Astrocyte (in vitro differentiated cells and primary cell): Measurements from ENCODE around the gene SH2D2A. TPM values are rescaled to one million over a fixed set of nuclear protein-coding genes. Genes with fewer than 3 reads are reported as not detected.

Experiments
- DNase-seq: peaks from one replicate; pipeline ENCODE4 v3.0.0-alpha.2; 2010; ENCODE audit warnings: low read depth
- FAIRE-seq: peaks from 2 replicates; lab custom pipeline; 2011; peaks lifted over from hg19 to GRCh38; lab: Jason Lieb, UNC
- H2AFZ ChIP-seq: 2 replicates; pipeline ENCODE4 v1.6.0; 2012; ENCODE audit warnings: low read depth, low read length, inconsistent platforms
- H3K27ac ChIP-seq: 2 replicates; pipeline ENCODE4 v1.5.1; 2011; ENCODE audit warnings: low read depth, low read length, inconsistent platforms
- H3K27me3 ChIP-seq: 2 replicates; pipeline ENCODE4 v1.6.0; 2011; ENCODE audit warnings: low read length, inconsistent platforms; ENCODE audit not compliant: insufficient read depth
- H3K36me3 ChIP-seq: 2 replicates; pipeline ENCODE4 v1.5.1; 2011; ENCODE audit warnings: low read length, inconsistent platforms; ENCODE audit not compliant: insufficient read depth
- H3K4me1 ChIP-seq: 2 replicates; pipeline ENCODE4 v1.5.1; 2011; ENCODE audit warnings: low read length, inconsistent platforms; ENCODE audit not compliant: insufficient read depth
- H3K4me2 ChIP-seq: 2 replicates; pipeline ENCODE4 v1.6.0; 2012; ENCODE audit warnings: low read length, inconsistent platforms
- H3K4me3 ChIP-seq: 2 replicates; pipeline ENCODE4 v1.5.1; 2011; ENCODE audit warnings: low read depth, mild to moderate bottlenecking, low read length, inconsistent platforms; ENCODE audit not compliant: insufficient read depth
- H3K79me2 ChIP-seq: 2 replicates; pipeline ENCODE4 v1.6.0; 2012; ENCODE audit warnings: mild to moderate bottlenecking, low read length, inconsistent platforms; ENCODE audit not compliant: insufficient read depth
- H3K9ac ChIP-seq: 2 replicates; pipeline ENCODE4 v1.6.0; 2012; ENCODE audit warnings: mild to moderate bottlenecking, low read length, inconsistent platforms
- H3K9me3 ChIP-seq: 2 replicates; pipeline ENCODE4 v1.5.1; 2012; ENCODE audit warnings: low read depth, mild to moderate bottlenecking, low read length, inconsistent platforms; ENCODE audit not compliant: insufficient read depth
- H4K20me1 ChIP-seq: 2 replicates; pipeline ENCODE4 v1.6.0; 2012; ENCODE audit warnings: low read length, inconsistent platforms; ENCODE audit not compliant: insufficient read depth
- H3K27ac Mint-ChIP-seq: one replicate; pipeline ENCODE4 v1.8.0; 2021; ENCODE audit warnings: mild to moderate bottlenecking, mixed read lengths; ENCODE audit not compliant: unreplicated experiment
- H3K27me3 Mint-ChIP-seq: one replicate; pipeline ENCODE4 v1.8.0; 2021; ENCODE audit warnings: low read depth, mixed read lengths; ENCODE audit not compliant: unreplicated experiment
- H3K36me3 Mint-ChIP-seq: one replicate; pipeline ENCODE4 v1.8.0; 2021; ENCODE audit warnings: low read depth, mixed read lengths; ENCODE audit not compliant: unreplicated experiment
- H3K4me1 Mint-ChIP-seq: one replicate; pipeline ENCODE4 v1.8.0; 2021; ENCODE audit warnings: low read depth, mixed read lengths; ENCODE audit not compliant: unreplicated experiment
- H3K4me3 Mint-ChIP-seq: one replicate; pipeline ENCODE4 v1.8.0; 2021; ENCODE audit warnings: mild to moderate bottlenecking, moderate library complexity, mixed read lengths; ENCODE audit not compliant: unreplicated experiment
- H3K9me3 Mint-ChIP-seq: one replicate; pipeline ENCODE4 v1.8.0; 2021; ENCODE audit warnings: mild to moderate bottlenecking, mixed read lengths; ENCODE audit not compliant: unreplicated experiment
- CTCF ChIP-seq: IDR thresholded peaks from 2 replicates; pipeline ENCODE4 v1.5.1; 2011; ENCODE audit warnings: low read depth, mild to moderate bottlenecking, inconsistent platforms, low read length, moderate library complexity; ENCODE audit not compliant: insufficient read depth
- EZH2 ChIP-seq: IDR thresholded peaks from 2 replicates; pipeline ENCODE4 v1.6.1; 2012; ENCODE audit warnings: mild to moderate bottlenecking, low read length, inconsistent platforms; ENCODE audit not compliant: insufficient read depth
- total RNA-seq: library from RNA; stranded (reverse); gene quantifications from 2 replicates; pipeline ENCODE4 v1.2.1, GENCODE V29; 2021

The SH2D2A gene
- total RNA-seq, 1 donor from 2014 or later: 1.1 TPM

GRCh38 chr1:156789621-156790318, 26.9 kb downstream of the SH2D2A start:
- Histone ChIP-seq H3K27ac (no peak overlapping the region), H3K4me2 (no peak overlapping the region), H4K20me1 (peaks cover 70% of the 10 kb centered on the region), H3K36me3 (peaks cover 25% of the 10 kb centered on the region), H3K27me3 (no peaks in the 10 kb centered on the region), H3K9me3 (no peaks in the 10 kb centered on the region), H2AFZ (no peak overlapping the region), H3K4me1 (peaks cover 5% of the 10 kb centered on the region), H3K4me3 (no peak overlapping the region), H3K9ac (no peak overlapping the region), H3K79me2 (peaks cover 28% of the 10 kb centered on the region)
- H3K27me3 Mint-ChIP-seq: no peaks in the 10 kb centered on the region
- peaks cover 19% of the 10 kb centered on the region for H3K36me3 Mint-ChIP-seq
- H3K9me3 Mint-ChIP-seq: no peaks in the 10 kb centered on the region
- peaks cover 9% of the 10 kb centered on the region for H3K4me1 Mint-ChIP-seq
- TF ChIP-seq EZH2: no peak
- no peak for TF ChIP-seq CTCF
- H3K4me3 Mint-ChIP-seq: no peak overlapping the region
- FAIRE-seq: no peak
- no peak overlapping the region for H3K27ac Mint-ChIP-seq
- no peak for DNase-seq

GRCh38 chr1:156788136-156788535, 28.5 kb downstream of the SH2D2A start:
- Mint-ChIP-seq H3K9me3 (no peaks in the 10 kb centered on the region), H3K27ac (no peak overlapping the region), H3K27me3 (no peaks in the 10 kb centered on the region), H3K36me3 (peaks cover 15% of the 10 kb centered on the region), H3K4me1 (peaks cover under 1% of the 10 kb centered on the region), H3K4me3 (no peak overlapping the region)
- Histone ChIP-seq H3K4me2 (no peak overlapping the region), H3K36me3 (peaks cover 22% of the 10 kb centered on the region), H3K79me2 (peaks cover 38% of the 10 kb centered on the region), H3K9me3 (no peaks in the 10 kb centered on the region), H2AFZ (no peak overlapping the region), H3K4me3 (no peak overlapping the region), H3K27ac (no peak overlapping the region), H3K4me1 (no peaks in the 10 kb centered on the region), H3K27me3 (no peaks in the 10 kb centered on the region), H3K9ac (no peak overlapping the region), H4K20me1 (peaks cover 68% of the 10 kb centered on the region)
- FAIRE-seq (no peak), DNase-seq (no peak)
- TF ChIP-seq CTCF (no peak), EZH2 (no peak)

- peaks cover 52% of the 10 kb centered on the region for H3K79me2 ChIP-seq
- H3K4me2 ChIP-seq: no peak overlapping the region
- H3K4me1 Mint-ChIP-seq: peaks cover 7% of the 10 kb centered on the region
- no peak overlapping the region for H3K27ac ChIP-seq
- no peaks in the 10 kb centered on the region for H3K9me3 ChIP-seq
- H2AFZ ChIP-seq: no peak overlapping the region
- H3K27me3 ChIP-seq: no peaks in the 10 kb centered on the region
- no peak overlapping the region for H3K27ac Mint-ChIP-seq
- no peaks in the 10 kb centered on the region for H3K27me3 Mint-ChIP-seq
- DNase-seq (no peak), FAIRE-seq (no peak)
- TF ChIP-seq EZH2 (no peak), CTCF (no peak)
- peaks cover 16% of the 10 kb centered on the region for H3K36me3 Mint-ChIP-seq
- no peaks in the 10 kb centered on the region for H3K9me3 Mint-ChIP-seq
- H3K4me3 ChIP-seq: no peak overlapping the region
- H3K4me3 Mint-ChIP-seq: peak overlapping the region; percentile 27
- no peaks in the 10 kb centered on the region for H3K4me1 ChIP-seq
- H3K36me3 ChIP-seq: peaks cover 14% of the 10 kb centered on the region
- peaks cover 69% of the 10 kb centered on the region for H4K20me1 ChIP-seq
- H3K9ac ChIP-seq: no peak overlapping the region
These were observed 30.0 kb downstream of the SH2D2A start for GRCh38 chr1:156786640-156787039.
